GM12878 (cell line): ENCODE measurements around the gene BACE2. TPM values are rescaled to one million over a fixed set of nuclear protein-coding genes. Genes with fewer than 3 reads are reported as not detected.

Source experiments
- ATAC-seq: fragments of 200-7000 bp; cut with Tn5 transposase; 3 replicates; pipeline ENCODE4 v1.9.1; 2020; ENCODE audit warnings: mild to moderate bottlenecking, moderate library complexity
- BruUV-seq: library from RNA; stranded (reverse); fragments of 400-500 nt; replicated peaks from 2 replicates; lab custom pipeline; 2021; lab: Mats Ljungman, UMichigan
- CTCF ChIA-PET: fragments of 300-600 bp; sonication (Branson Sonifier 250); formaldehyde crosslinking; extraction: SDS; loops from one replicate; lab custom pipeline; 2021; ENCODE audit warnings: inconsistent platforms; lab: Yijun Ruan, JAX
- POLR2A ChIA-PET: fragments of 350-600 bp; formaldehyde crosslinking; extraction: SDS; loops from one replicate; lab custom pipeline; 2021; ENCODE audit warnings: inconsistent platforms; lab: Charles Lee
- RAD21 ChIA-PET: fragments of 300-600 bp; sonication (Branson Sonifier 250); formaldehyde crosslinking; loops from one replicate; lab custom pipeline; 2023; ENCODE audit warnings: antibody characterized with exemption; ENCODE audit not compliant: unreplicated experiment; lab: Charles Lee
- SMC1A ChIA-PET: fragments of 300-600 bp; sonication (Branson Sonifier 250); formaldehyde crosslinking; loops from one replicate; lab custom pipeline; 2023; ENCODE audit not compliant: unreplicated experiment, uncharacterized antibody; lab: Charles Lee
- DNase-seq: peaks from one replicate; pipeline ENCODE4 v3.0.0-alpha.2; 2011; ENCODE audit warnings: low read depth, low spot score
- FAIRE-seq: peaks from 3 replicates; lab custom pipeline; 2011; peaks lifted over from hg19 to GRCh38; lab: Jason Lieb, UNC
- H2AFZ ChIP-seq: 2 replicates; pipeline ENCODE4 v1.6.0; 2011; ENCODE audit warnings: low read depth, low read length, control low read depth; ENCODE audit not compliant: control insufficient read depth
- H3K27ac ChIP-seq: 2 replicates; pipeline ENCODE4 v1.5.1; 2011; ENCODE audit warnings: control low read depth; ENCODE audit not compliant: control insufficient read depth, insufficient read depth
- H3K27me3 ChIP-seq, 2 experiments: replicated peaks in 1 of 2; 2 replicates each; pipeline versions ENCODE4 v1.6.0 to v1.6.1; 2011; ENCODE audit warnings: low read length in 1 of 2; ENCODE audit not compliant: control insufficient read depth in 2 of 2, insufficient read depth in 2 of 2
- H3K36me3 ChIP-seq, 2 experiments: 2 replicates each; pipeline ENCODE4 v1.5.1; 2011; ENCODE audit warnings: low read length in 1 of 2; ENCODE audit not compliant: control insufficient read depth in 2 of 2, insufficient read depth in 2 of 2
- H3K4me1 ChIP-seq: 2 replicates; pipeline ENCODE4 v1.6.1; 2011; ENCODE audit warnings: mild to moderate bottlenecking, low read length, moderate library complexity, mixed read lengths; ENCODE audit not compliant: control insufficient read depth, insufficient read depth
- H3K4me2 ChIP-seq: 2 replicates; pipeline ENCODE4 v1.6.0; 2011; ENCODE audit warnings: control low read depth; ENCODE audit not compliant: control insufficient read depth, insufficient read depth
- H3K4me3 ChIP-seq: fragments of 200-600 bp; sonication (generic); 2 replicates; pipeline ENCODE4 v1.5.1; 2016
- H3K79me2 ChIP-seq: 2 replicates; pipeline ENCODE4 v1.6.0; 2011; ENCODE audit warnings: low read length; ENCODE audit not compliant: control insufficient read depth, insufficient read depth
- H3K9ac ChIP-seq: 2 replicates; pipeline ENCODE4 v1.8.0; 2011; ENCODE audit warnings: low read length, control low read depth, mixed read lengths; ENCODE audit not compliant: control insufficient read depth, insufficient read depth
- H3K9me3 ChIP-seq: replicated peaks from 3 replicates; pipeline ENCODE4 v1.5.1; 2011; ENCODE audit warnings: mild to moderate bottlenecking, low read length; ENCODE audit not compliant: control insufficient read depth, insufficient read depth
- H4K20me1 ChIP-seq: 2 replicates; pipeline ENCODE4 v1.6.0; 2011; ENCODE audit not compliant: control insufficient read depth, insufficient read depth
- CHD4 ChIP-seq: fragments of 200-600 bp; sonication (generic); IDR thresholded peaks from 2 replicates; pipeline ENCODE4 v1.6.1; 2016; ENCODE audit warnings: mild to moderate bottlenecking
- GABPA ChIP-seq: IDR thresholded peaks from 2 replicates; pipeline ENCODE4 v1.6.1; 2014; ENCODE audit warnings: antibody characterized with exemption, low read depth, mild to moderate bottlenecking, inconsistent platforms
- MYC ChIP-seq: IDR thresholded peaks from 2 replicates; pipeline ENCODE4 v1.6.1; 2011; ENCODE audit warnings: mild to moderate bottlenecking, low read length, moderate library complexity, inconsistent platforms; ENCODE audit not compliant: insufficient read depth, insufficient replicate concordance, insufficient read length, severe bottlenecking
- RB1 ChIP-seq: fragments of 450-650 bp; formaldehyde crosslinking; IDR thresholded peaks from 2 replicates; pipeline ENCODE4 v1.6.1; 2017; ENCODE audit warnings: mild to moderate bottlenecking, borderline replicate concordance
- SREBF1 ChIP-seq: IDR thresholded peaks from 2 replicates; pipeline ENCODE4 v1.6.1; 2012; ENCODE audit warnings: mild to moderate bottlenecking, low read length
- SUZ12 ChIP-seq: fragments of 200-600 bp; sonication (generic); IDR thresholded peaks from one replicate; pipeline ENCODE4 v1.6.1; 2018; ENCODE audit warnings: antibody characterized with exemption, mild to moderate bottlenecking; ENCODE audit not compliant: unreplicated experiment
- TBL1XR1 ChIP-seq: IDR thresholded peaks from 2 replicates; pipeline ENCODE4 v1.6.1; 2012; ENCODE audit warnings: low read depth, low read length, improper control_type of control experiment
- WGBS: methylation state at CpG from one replicate; pipeline ENCODE4 v1.1.6; 2016; ENCODE audit warnings: low lambda C conversion rate; ENCODE audit not compliant: insufficient replicate concordance, insufficient coverage; ENCODE audit errors: missing lambda C conversion rate; 5-methylcytosine and 5-hydroxymethylcytosine counted together
- in situ Hi-C: fragments of 300-500 bp; cut with MboI; formaldehyde crosslinking; loops from 9 replicates; pipeline ENCODE4 v1.14.3; 2018; ENCODE audit warnings: mixed read lengths
- intact Hi-C: fragments of 100-400 bp; cut with micrococcal nuclease; formaldehyde crosslinking; loops from one replicate; pipeline ENCODE4 v1.14.2; 2022; ENCODE audit not compliant: unreplicated experiment
- polyA plus RNA-seq, 11 experiments: library from polyadenylated mRNA; depleted of rRNA in 4 of 11; unstranded in 6 of 11; stranded (reverse) in 5 of 11; fragments of >200 nt; fragmentation: Nextera tagmentation in 4 of 11; fragmentation: Illumina TruSeq in 1 of 11; extraction: Ambion mirVana in 4 of 11; extraction: Trizol in 1 of 11; gene quantifications; 1 replicate in 1 of 11; 2 replicates in 10 of 11; pipeline versions ENCODE4 v1.2.1 to v1.2.3, GENCODE V29; 2011 to 2016; ENCODE audit warnings: inconsistent platforms in 2 of 11, missing spikeins in 2 of 11, low read depth in 1 of 11
- total RNA-seq, 4 experiments: library from RNA; depleted of rRNA in 3 of 4; stranded (reverse); fragments of >200 nt in 3 of 4; fragmentation: Illumina TruSeq in 1 of 4; extraction: Trizol in 1 of 4; gene quantifications; 2 replicates each; pipeline versions ENCODE4 v1.2.1 to v1.2.3, GENCODE V29; 2013 to 2021
- TF ChIP-seq, protein P1 (sequence below): fragments of 450-650 bp; IDR thresholded peaks from 2 replicates; pipeline ENCODE4 v1.6.1; 2017; ENCODE audit warnings: mild to moderate bottlenecking

The BACE2 gene
- total and polyA plus RNA-seq, 10 of the 15 experiments (the other 5 are each of a cell fraction or from before 2014, with no cell fraction given): 0.04 to 0.69 (median 0.18) TPM; not detected in 5

DNA sequence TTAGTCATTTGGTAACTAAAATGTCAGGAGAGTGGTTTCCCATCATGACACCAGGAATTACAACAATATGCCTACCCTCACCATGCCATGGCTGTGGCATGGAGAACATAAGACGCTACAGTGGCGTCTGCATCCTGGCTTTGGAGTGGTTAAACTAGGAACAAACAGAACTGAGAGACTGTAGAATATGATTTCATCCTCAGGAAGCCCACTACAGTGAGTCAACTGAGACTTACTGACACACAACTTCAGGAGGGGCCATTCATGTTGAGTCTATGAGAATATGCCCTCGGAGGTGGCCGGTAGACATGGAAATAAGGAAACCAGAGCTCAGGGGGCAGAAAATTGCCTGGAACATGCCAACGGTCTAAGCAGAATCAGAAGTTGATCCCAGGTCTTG lies 5.9 kb upstream of the BACE2 start:
- Histone ChIP-seq H3K27me3 (peaks cover 0 to 2% of the 10 kb centered on the region in 2 experiments; a peak in 1 of 4 replicates), H3K4me1 (no peaks in the 10 kb centered on the region), H3K4me3 (no peak overlapping the region), H3K4me2 (no peak overlapping the region), H3K27ac (no peak overlapping the region), H3K9ac (no peak overlapping the region), H2AFZ (no peak overlapping the region), H3K79me2 (no peaks in the 10 kb centered on the region), H3K36me3 (no peaks in the 10 kb centered on the region), H4K20me1 (no peaks in the 10 kb centered on the region), H3K9me3 (no peaks in the 10 kb centered on the region; the same call in 2 of the 3 replicates)
- ATAC-seq: no peak
- TF ChIP-seq TBL1XR1 (no peak), MYC (no peak), SREBF1 (no peak), GABPA (no peak)
- TF ChIP-seq, protein P1, sequence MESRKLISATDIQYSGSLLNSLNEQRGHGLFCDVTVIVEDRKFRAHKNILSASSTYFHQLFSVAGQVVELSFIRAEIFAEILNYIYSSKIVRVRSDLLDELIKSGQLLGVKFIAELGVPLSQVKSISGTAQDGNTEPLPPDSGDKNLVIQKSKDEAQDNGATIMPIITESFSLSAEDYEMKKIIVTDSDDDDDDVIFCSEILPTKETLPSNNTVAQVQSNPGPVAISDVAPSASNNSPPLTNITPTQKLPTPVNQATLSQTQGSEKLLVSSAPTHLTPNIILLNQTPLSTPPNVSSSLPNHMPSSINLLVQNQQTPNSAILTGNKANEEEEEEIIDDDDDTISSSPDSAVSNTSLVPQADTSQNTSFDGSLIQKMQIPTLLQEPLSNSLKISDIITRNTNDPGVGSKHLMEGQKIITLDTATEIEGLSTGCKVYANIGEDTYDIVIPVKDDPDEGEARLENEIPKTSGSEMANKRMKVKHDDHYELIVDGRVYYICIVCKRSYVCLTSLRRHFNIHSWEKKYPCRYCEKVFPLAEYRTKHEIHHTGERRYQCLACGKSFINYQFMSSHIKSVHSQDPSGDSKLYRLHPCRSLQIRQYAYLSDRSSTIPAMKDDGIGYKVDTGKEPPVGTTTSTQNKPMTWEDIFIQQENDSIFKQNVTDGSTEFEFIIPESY: no peak
- DNase-seq: no peak
- 34% methylated on average over 5 of the region's 5 CpGs for WGBS
- ChIA-PET CTCF (no interaction called here), RAD21 (no interaction called here), SMC1A (no interaction called here), POLR2A (no interaction called here)
- no TSS peak for BruUV-seq
- FAIRE-seq: no peak
- intact Hi-C loops: no loop called here
- in situ Hi-C loops: no loop called here

DNA sequence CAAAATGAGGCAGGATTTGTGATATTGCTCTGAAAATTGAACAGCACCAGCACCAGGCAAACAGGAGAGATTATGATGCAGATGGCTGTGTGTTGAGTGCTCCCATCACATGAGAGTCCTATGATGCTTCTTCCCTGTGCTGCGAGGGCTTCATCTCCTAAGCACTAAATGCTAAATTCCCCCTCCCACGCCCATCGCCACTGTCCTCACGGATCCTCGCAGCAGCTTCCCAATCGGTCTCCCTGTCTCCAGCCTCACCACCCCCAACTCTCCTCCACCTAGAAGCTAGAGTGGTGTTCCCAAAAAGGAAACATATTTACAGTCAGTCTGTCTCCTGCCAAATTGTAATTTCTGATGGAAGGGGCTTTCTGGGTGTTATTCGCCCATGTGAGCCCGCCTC lies 4.9 kb upstream of the BACE2 start:
- FAIRE-seq (no peak), DNase-seq (no peak), ATAC-seq (no peak)
- in situ Hi-C loops (no loop called here), intact Hi-C loops (no loop called here)
- Histone ChIP-seq H3K9me3 (no peaks in the 10 kb centered on the region; the same call in 2 of the 3 replicates), H3K36me3 (no peaks in the 10 kb centered on the region), H2AFZ (no peak overlapping the region), H3K9ac (no peak overlapping the region), H3K79me2 (no peaks in the 10 kb centered on the region), H3K27me3 (peaks cover 0 to 2% of the 10 kb centered on the region in 2 experiments; a peak in 1 of 4 replicates), H3K27ac (no peak overlapping the region), H3K4me3 (no peak overlapping the region), H3K4me2 (no peak overlapping the region), H4K20me1 (no peaks in the 10 kb centered on the region), H3K4me1 (no peaks in the 10 kb centered on the region)
- CTCF ChIA-PET: interaction anchor here (0.8 kb wide), 1 partner anchor 295 kb away, joined by 3 read pairs; no protein-coding TSS in a partner anchor
- BruUV-seq: no TSS peak
- TF ChIP-seq CHD4 (no peak), SUZ12 (no peak), RB1 (no peak)
- SMC1A ChIA-PET: no interaction called here
- WGBS: 52% methylated on average over 8 of the region's 8 CpGs
- RAD21 ChIA-PET: no interaction called here
- POLR2A ChIA-PET: no interaction called here
